ENCODE results near the gene TMEM151A.

DNA sequence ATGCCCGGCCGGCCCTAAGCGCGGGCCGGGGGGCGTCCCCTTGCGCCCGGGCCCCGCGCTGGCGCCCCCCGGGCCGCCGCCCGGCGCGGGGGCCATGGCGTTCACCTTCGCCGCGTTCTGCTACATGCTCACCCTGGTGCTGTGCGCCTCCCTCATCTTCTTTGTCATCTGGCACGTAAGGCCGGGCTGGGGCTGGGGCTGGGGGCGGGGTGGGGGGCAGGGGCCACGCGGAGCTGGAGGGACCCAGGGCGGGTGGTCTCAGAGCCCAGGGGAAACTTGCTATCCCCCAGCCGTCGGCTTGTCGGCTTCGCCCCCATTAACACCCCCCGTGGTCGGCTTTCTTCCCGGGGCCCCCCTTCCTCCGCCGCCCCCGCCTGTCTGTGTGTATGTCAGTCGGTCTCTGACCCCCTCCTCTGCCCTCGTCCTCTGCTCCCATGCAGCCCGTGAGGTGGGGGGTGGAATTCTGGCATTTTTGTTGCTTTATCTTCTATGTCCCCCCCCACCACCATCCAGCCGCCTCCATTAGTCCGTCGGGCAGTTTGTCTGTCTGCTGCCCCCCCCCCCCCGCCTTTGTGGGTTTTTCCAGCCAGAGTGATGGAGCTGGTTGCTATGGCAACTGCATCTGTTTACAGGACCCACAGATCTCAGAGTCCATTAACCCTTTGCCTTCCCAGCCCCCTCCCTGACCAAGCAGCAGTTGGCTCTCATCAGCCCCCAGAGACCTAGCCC is 13.2 kb upstream of the TMEM151A start:
- no peak for TF ChIP-seq CTCF (conservative IDR thresholded peaks at IDR 0.05 in 1 of 2, IDR thresholded peaks at IDR 0.05 in 1 of 2; ENCODE audit: low read depth in 1 of 2, low read length in 2 of 2)
- TF ChIP-seq EZH2 (IDR thresholded peaks at IDR 0.05; ENCODE audit: low read length, missing control alignments), result no peak

Data from fibroblast of lung (primary cell).